Mesendoderm (in vitro differentiated cells): ENCODE results near the gene TUBB4A.

Experiments used
- DNase-seq: peaks from one replicate; pipeline ENCODE4 v3.0.0; 2013
- H2AK5ac ChIP-seq: 2 replicates; pipeline ENCODE4 v1.6.1; 2013; ENCODE audit warnings: low read length, inconsistent platforms
- H2BK120ac ChIP-seq: 2 replicates; pipeline ENCODE4 v1.6.1; 2013; ENCODE audit warnings: low read depth, mild to moderate bottlenecking, low read length, moderate library complexity, mixed read lengths
- H2BK15ac ChIP-seq: replicated peaks from 2 replicates; pipeline ENCODE4 v1.6.1; 2013; ENCODE audit warnings: low read depth, mild to moderate bottlenecking, moderate library complexity
- H2BK5ac ChIP-seq: 2 replicates; pipeline ENCODE4 v1.6.1; 2013; ENCODE audit warnings: low read length, inconsistent platforms
- H3K18ac ChIP-seq: 2 replicates; pipeline ENCODE4 v1.6.1; 2013; ENCODE audit warnings: mild to moderate bottlenecking, low read length, mixed read lengths
- H3K23ac ChIP-seq: one replicate; pipeline ENCODE4 v1.6.1; 2013; ENCODE audit warnings: low read length
- H3K27ac ChIP-seq: 2 replicates; pipeline ENCODE4 v1.5.1; 2013; ENCODE audit warnings: low read depth, mild to moderate bottlenecking, inconsistent platforms, low read length, moderate library complexity
- H3K27me3 ChIP-seq: 2 replicates; pipeline ENCODE4 v1.6.1; 2013; ENCODE audit warnings: low read length, control low read depth, mild to moderate bottlenecking, inconsistent platforms; ENCODE audit not compliant: insufficient read depth, poor library complexity
- H3K36me3 ChIP-seq: 2 replicates; pipeline ENCODE4 v1.6.1; 2013; ENCODE audit warnings: low read length, inconsistent platforms; ENCODE audit not compliant: control insufficient read depth, insufficient read depth
- H3K4ac ChIP-seq: one replicate; pipeline ENCODE4 v1.6.1; 2013; ENCODE audit warnings: low read depth, mild to moderate bottlenecking, low read length, moderate library complexity
- H3K4me1 ChIP-seq: 2 replicates; pipeline ENCODE4 v1.6.1; 2013; ENCODE audit warnings: low read depth, low read length, inconsistent platforms; ENCODE audit not compliant: control insufficient read depth
- H3K4me2 ChIP-seq: 2 replicates; pipeline ENCODE4 v1.6.1; 2013; ENCODE audit warnings: low read length
- H3K4me3 ChIP-seq: 2 replicates; pipeline ENCODE4 v1.5.1; 2013; ENCODE audit warnings: mild to moderate bottlenecking, low read length
- H3K56ac ChIP-seq: one replicate; pipeline ENCODE4 v1.6.1; 2013; ENCODE audit warnings: low read length
- H3K79me1 ChIP-seq: 2 replicates; pipeline ENCODE4 v1.6.1; 2013; ENCODE audit warnings: low read length, inconsistent platforms
- H3K79me2 ChIP-seq: 2 replicates; pipeline ENCODE4 v1.6.1; 2013; ENCODE audit warnings: mild to moderate bottlenecking, low read length; ENCODE audit not compliant: control insufficient read depth, insufficient read depth
- H3K9ac ChIP-seq: 2 replicates; pipeline ENCODE4 v1.6.1; 2013; ENCODE audit warnings: low read length, inconsistent platforms
- H4K5ac ChIP-seq: one replicate; pipeline ENCODE4 v1.6.1; 2013; ENCODE audit warnings: low read length
- H4K8ac ChIP-seq: one replicate; pipeline ENCODE4 v1.6.1; 2013; ENCODE audit warnings: low read depth, mild to moderate bottlenecking, control low read depth, low read length, moderate library complexity
- WGBS: extraction: QIAGEN DNeasy Blood & Tissue Kit; methylation state at CpG from one replicate; pipeline ENCODE4 v1.1.7; 2013; ENCODE audit warnings: low lambda C conversion rate, missing lambda C conversion rate; ENCODE audit not compliant: insufficient coverage; ENCODE audit errors: extremely low coverage; 5-methylcytosine and 5-hydroxymethylcytosine counted together

TUBB4A gene

GRCh38 chr19:6465663-6466062 lies 36.4 kb downstream of the TUBB4A start:
- no peak overlapping the region for H2BK15ac ChIP-seq
- H3K36me3 ChIP-seq: no peaks in the 10 kb centered on the region
- DNase-seq: no peak
- no peaks in the 10 kb centered on the region for H3K4me1 ChIP-seq
- no peak overlapping the region for H4K8ac ChIP-seq
- H3K56ac ChIP-seq: no peak overlapping the region
- H3K27me3 ChIP-seq: no peaks in the 10 kb centered on the region
- no peak overlapping the region for H3K4me3 ChIP-seq
- H2AK5ac ChIP-seq: no peak overlapping the region
- no peak overlapping the region for H2BK120ac ChIP-seq
- H3K4ac ChIP-seq: no peak overlapping the region
- peaks cover 2% of the 10 kb centered on the region for H3K79me1 ChIP-seq
- no peak overlapping the region for H3K23ac ChIP-seq
- H3K18ac ChIP-seq: no peak overlapping the region
- H3K4me2 ChIP-seq: no peak overlapping the region
- no peak overlapping the region for H3K27ac ChIP-seq
- H3K79me2 ChIP-seq: no peaks in the 10 kb centered on the region
- H2BK5ac ChIP-seq: no peak overlapping the region
- WGBS: no CpG with 5 or more reads among the region's 8 CpGs
- no peak overlapping the region for H3K9ac ChIP-seq
- no peak overlapping the region for H4K5ac ChIP-seq

GRCh38 chr19:6465006-6465405 lies 37.1 kb downstream of the TUBB4A start:
- Histone ChIP-seq H3K79me1 (peaks cover 2% of the 10 kb centered on the region), H2BK15ac (no peak overlapping the region), H3K18ac (no peak overlapping the region), H2BK120ac (no peak overlapping the region), H3K9ac (no peak overlapping the region), H3K79me2 (no peaks in the 10 kb centered on the region), H3K4ac (no peak overlapping the region), H3K36me3 (no peaks in the 10 kb centered on the region), H3K56ac (peak overlapping the region; percentile 83), H4K5ac (no peak overlapping the region), H2BK5ac (no peak overlapping the region), H3K4me2 (peak overlapping the region; percentile 58), H2AK5ac (no peak overlapping the region), H4K8ac (no peak overlapping the region), H3K27me3 (no peaks in the 10 kb centered on the region), H3K4me3 (no peak overlapping the region), H3K23ac (no peak overlapping the region), H3K4me1 (no peaks in the 10 kb centered on the region), H3K27ac (no peak overlapping the region)
- DNase-seq: no peak
- whole genome bisulfite sequencing: no CpG with 5 or more reads among the region's 9 CpGs

GRCh38 chr19:6464070-6464873 lies 37.8 kb downstream of the TUBB4A start, which contains the start of gene CRB3:
Gene CRB3 (plus strand): TSS chr19:6464271. CDS start chr19:6464702, 431 bp downstream.
- Histone ChIP-seq H3K27ac (no peak within 1 kb of the TSS), H3K4me3 (peak within 1 kb of the TSS; percentile 44), H3K56ac (peak within 1 kb of the TSS; percentile 83)

GRCh38 chr19:6460099-6460884 lies 41.8 kb downstream of the TUBB4A start:
- Histone ChIP-seq H3K4ac (no peak overlapping the region), H3K36me3 (no peaks in the 10 kb centered on the region), H3K79me2 (no peaks in the 10 kb centered on the region), H3K9ac (peak overlapping the region; percentile 59), H3K4me2 (peak overlapping the region; percentile 81), H3K4me1 (no peaks in the 10 kb centered on the region), H2AK5ac (no peak overlapping the region), H3K27ac (no peak overlapping the region), H3K27me3 (no peaks in the 10 kb centered on the region), H3K79me1 (peaks cover under 1% of the 10 kb centered on the region), H4K5ac (no peak overlapping the region), H2BK5ac (no peak overlapping the region), H2BK120ac (no peak overlapping the region), H3K23ac (no peak overlapping the region), H3K4me3 (peak overlapping the region; percentile 60), H4K8ac (no peak overlapping the region), H3K56ac (peak overlapping the region; percentile 87), H2BK15ac (no peak overlapping the region), H3K18ac (no peak overlapping the region)
- WGBS: no CpG with 5 or more reads among the region's 57 CpGs
- DNase-seq: peak; percentile 99

More at GRCh38 chr19:6464070-6464873, 37.8 kb downstream of the TUBB4A start, which contains the start of gene CRB3:
- Histone ChIP-seq H2BK120ac (no peak within 1 kb of the TSS), H3K36me3 (no peaks in the 10 kb centered on the region), H3K4me2 (peak within 1 kb of the TSS; percentile 58), H3K27me3 (no peaks in the 10 kb centered on the region), H3K18ac (no peak within 1 kb of the TSS), H3K23ac (no peak within 1 kb of the TSS), H3K79me1 (peaks cover 2% of the 10 kb centered on the region), H4K8ac (no peak within 1 kb of the TSS), H3K9ac (peak within 1 kb of the TSS; percentile 65), H3K79me2 (no peaks in the 10 kb centered on the region), H3K4ac (no peak within 1 kb of the TSS), H2AK5ac (no peak within 1 kb of the TSS), H3K4me1 (no peaks in the 10 kb centered on the region), H2BK5ac (no peak within 1 kb of the TSS), H2BK15ac (no peak within 1 kb of the TSS), H4K5ac (no peak within 1 kb of the TSS)
- no CpG with 5 or more reads among the region's 65 CpGs for WGBS
- peak; percentile 81 for DNase-seq

- peak within 1 kb of the TSS; percentile 83 for H3K4me2 ChIP-seq
- WGBS: no CpG with 5 or more reads among the region's 70 CpGs
- no peaks in the 10 kb centered on the region for H3K79me2 ChIP-seq
- peak within 1 kb of the TSS; percentile 60 for H3K4me3 ChIP-seq
- H3K79me1 ChIP-seq: no peaks in the 10 kb centered on the region
- H4K5ac ChIP-seq: no peak within 1 kb of the TSS
- no peaks in the 10 kb centered on the region for H3K27me3 ChIP-seq
- H3K4ac ChIP-seq: peak within 1 kb of the TSS; percentile 85
- H2AK5ac ChIP-seq: no peak within 1 kb of the TSS
- no peak within 1 kb of the TSS for H2BK15ac ChIP-seq
- peak within 1 kb of the TSS; percentile 87 for H3K56ac ChIP-seq
- H3K36me3 ChIP-seq: no peaks in the 10 kb centered on the region
- no peak within 1 kb of the TSS for H4K8ac ChIP-seq
- H3K27ac ChIP-seq: no peak within 1 kb of the TSS
- no peak within 1 kb of the TSS for H2BK5ac ChIP-seq
- no peak within 1 kb of the TSS for H2BK120ac ChIP-seq
- H3K18ac ChIP-seq: peak within 1 kb of the TSS; percentile 55
- DNase-seq: peak; percentile 88
- no peaks in the 10 kb centered on the region for H3K4me1 ChIP-seq
- H3K9ac ChIP-seq: peak within 1 kb of the TSS; percentile 68
- H3K23ac ChIP-seq: peak within 1 kb of the TSS; percentile 48
These were observed 42.6 kb downstream of the TUBB4A start, which contains the start of gene SLC25A23 for GRCh38 chr19:6459262-6460098. Gene SLC25A23 (minus strand): TSS chr19:6459792. CDS start chr19:6459628, 164 bp downstream.
